GM21423 (cell line): ENCODE results near the gene GRIPAP1.
A peak's percentile ranks its signal among the peaks of the same experiment; 100 is the strongest.

ENCODE experiments used
- ATAC-seq: cut with Tn5 transposase; IDR thresholded peaks from one replicate; pipeline ENCODE4 v1.9.1; 2021; ENCODE audit warnings: mild to moderate bottlenecking, moderate library complexity; ENCODE audit not compliant: unreplicated experiment

The GRIPAP1 gene

GRCh38 chrX:49002091-49002935 is at the start of gene GRIPAP1:
Gene GRIPAP1, minus strand, starts transcription at chrX:49002264. Its CDS starts 35 bp downstream, at chrX:49002229.
- ATAC-seq: peak; percentile 80

GRCh38 chrX:49043987-49044281 is 41.9 kb upstream of the GRIPAP1 start:
- ATAC-seq: no peak

- ATAC-seq: peak; percentile 90
Observed at GRCh38 chrX:49043220-49043986, 41.3 kb upstream of the GRIPAP1 start, which contains the start of gene TFE3. Gene TFE3, minus strand, starts transcription at chrX:49043357. Its CDS starts 131 bp downstream, at chrX:49043226.

- ATAC-seq: no peak
Observed at GRCh38 chrX:49042581-49043219, 40.6 kb upstream of the GRIPAP1 start.

- ATAC-seq: no peak
Observed at GRCh38 chrX:49041744-49042580, 39.9 kb upstream of the GRIPAP1 start.

GRCh38 chrX:49040376-49040955 is 38.4 kb upstream of the GRIPAP1 start:
- ATAC-seq: no peak

GRCh38 chrX:49039598-49040375 is 37.7 kb upstream of the GRIPAP1 start:
- ATAC-seq: no peak

GRCh38 chrX:49037883-49038475 is 35.9 kb upstream of the GRIPAP1 start:
- no peak for ATAC-seq

- no peak for ATAC-seq
Observed at GRCh38 chrX:49030283-49030682, 28.2 kb upstream of the GRIPAP1 start.

- no peak for ATAC-seq
Observed at GRCh38 chrX:49029876-49030275, 27.8 kb upstream of the GRIPAP1 start.

- ATAC-seq: no peak
Observed at GRCh38 chrX:49019599-49020249, 17.7 kb upstream of the GRIPAP1 start.

- no peak for ATAC-seq
Observed at GRCh38 chrX:49019050-49019449, 17.0 kb upstream of the GRIPAP1 start.

- no peak for ATAC-seq
Observed at GRCh38 chrX:49003696-49004095, 1.6 kb upstream of the GRIPAP1 start.

GRCh38 chrX:49001521-49002090 is 458 bp downstream of the GRIPAP1 start:
- ATAC-seq: peak; percentile 31

- ATAC-seq: no peak
Observed at GRCh38 chrX:49000636-49001035, 1.4 kb downstream of the GRIPAP1 start.

- ATAC-seq: no peak
Observed at GRCh38 chrX:48999030-48999429, 3.0 kb downstream of the GRIPAP1 start.

GRCh38 chrX:48998391-48998790 is 3.7 kb downstream of the GRIPAP1 start:
- no peak for ATAC-seq

GRCh38 chrX:48997865-48998264 is 4.2 kb downstream of the GRIPAP1 start:
- ATAC-seq: no peak
